Mesendoderm (in vitro differentiated cells): ENCODE measurements around the gene CAVIN2.

Source experiments
- DNase-seq: peaks from one replicate; pipeline ENCODE4 v3.0.0; 2013
- H2AK5ac ChIP-seq: 2 replicates; pipeline ENCODE4 v1.6.1; 2013; ENCODE audit warnings: low read length, inconsistent platforms
- H2BK120ac ChIP-seq: 2 replicates; pipeline ENCODE4 v1.6.1; 2013; ENCODE audit warnings: low read depth, mild to moderate bottlenecking, low read length, moderate library complexity, mixed read lengths
- H2BK15ac ChIP-seq: replicated peaks from 2 replicates; pipeline ENCODE4 v1.6.1; 2013; ENCODE audit warnings: low read depth, mild to moderate bottlenecking, moderate library complexity
- H2BK5ac ChIP-seq: 2 replicates; pipeline ENCODE4 v1.6.1; 2013; ENCODE audit warnings: low read length, inconsistent platforms
- H3K18ac ChIP-seq: 2 replicates; pipeline ENCODE4 v1.6.1; 2013; ENCODE audit warnings: mild to moderate bottlenecking, low read length, mixed read lengths
- H3K23ac ChIP-seq: one replicate; pipeline ENCODE4 v1.6.1; 2013; ENCODE audit warnings: low read length
- H3K27ac ChIP-seq: 2 replicates; pipeline ENCODE4 v1.5.1; 2013; ENCODE audit warnings: low read depth, mild to moderate bottlenecking, inconsistent platforms, low read length, moderate library complexity
- H3K27me3 ChIP-seq: 2 replicates; pipeline ENCODE4 v1.6.1; 2013; ENCODE audit warnings: low read length, control low read depth, mild to moderate bottlenecking, inconsistent platforms; ENCODE audit not compliant: insufficient read depth, poor library complexity
- H3K36me3 ChIP-seq: 2 replicates; pipeline ENCODE4 v1.6.1; 2013; ENCODE audit warnings: low read length, inconsistent platforms; ENCODE audit not compliant: control insufficient read depth, insufficient read depth
- H3K4ac ChIP-seq: one replicate; pipeline ENCODE4 v1.6.1; 2013; ENCODE audit warnings: low read depth, mild to moderate bottlenecking, low read length, moderate library complexity
- H3K4me1 ChIP-seq: 2 replicates; pipeline ENCODE4 v1.6.1; 2013; ENCODE audit warnings: low read depth, low read length, inconsistent platforms; ENCODE audit not compliant: control insufficient read depth
- H3K4me2 ChIP-seq: 2 replicates; pipeline ENCODE4 v1.6.1; 2013; ENCODE audit warnings: low read length
- H3K4me3 ChIP-seq: 2 replicates; pipeline ENCODE4 v1.5.1; 2013; ENCODE audit warnings: mild to moderate bottlenecking, low read length
- H3K56ac ChIP-seq: one replicate; pipeline ENCODE4 v1.6.1; 2013; ENCODE audit warnings: low read length
- H3K79me1 ChIP-seq: 2 replicates; pipeline ENCODE4 v1.6.1; 2013; ENCODE audit warnings: low read length, inconsistent platforms
- H3K79me2 ChIP-seq: 2 replicates; pipeline ENCODE4 v1.6.1; 2013; ENCODE audit warnings: mild to moderate bottlenecking, low read length; ENCODE audit not compliant: control insufficient read depth, insufficient read depth
- H3K9ac ChIP-seq: 2 replicates; pipeline ENCODE4 v1.6.1; 2013; ENCODE audit warnings: low read length, inconsistent platforms
- H4K5ac ChIP-seq: one replicate; pipeline ENCODE4 v1.6.1; 2013; ENCODE audit warnings: low read length
- H4K8ac ChIP-seq: one replicate; pipeline ENCODE4 v1.6.1; 2013; ENCODE audit warnings: low read depth, mild to moderate bottlenecking, control low read depth, low read length, moderate library complexity
- WGBS: extraction: QIAGEN DNeasy Blood & Tissue Kit; methylation state at CpG from one replicate; pipeline ENCODE4 v1.1.7; 2013; ENCODE audit warnings: low lambda C conversion rate, missing lambda C conversion rate; ENCODE audit not compliant: insufficient coverage; ENCODE audit errors: extremely low coverage; 5-methylcytosine and 5-hydroxymethylcytosine counted together

CAVIN2 gene

DNA sequence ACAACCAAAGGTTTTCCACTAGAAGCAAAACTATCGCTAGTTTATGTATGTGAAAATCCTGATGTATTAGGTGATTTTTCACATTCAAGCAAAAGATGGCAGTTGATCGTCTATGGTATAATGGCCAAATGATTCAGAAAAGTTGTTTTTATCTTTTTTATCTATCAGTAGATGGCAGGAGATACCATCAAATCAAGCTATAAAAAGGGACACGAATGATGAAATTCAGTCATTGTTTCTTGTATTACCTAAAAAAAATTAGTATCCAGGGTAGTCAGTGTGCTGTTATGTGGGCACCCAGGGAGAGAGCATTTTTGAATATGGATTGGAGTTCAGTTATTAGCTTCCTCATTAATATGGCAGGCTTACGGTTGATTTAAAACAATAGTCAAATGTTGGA is 22.9 kb upstream of the CAVIN2 start:
- H3K79me1 ChIP-seq = no peaks in the 10 kb centered on the region
- no peak overlapping the region for H2AK5ac ChIP-seq
- DNase-seq = no peak
- no peak overlapping the region for H2BK120ac ChIP-seq
- no peak overlapping the region for H3K27ac ChIP-seq
- H3K56ac ChIP-seq = no peak overlapping the region
- H3K9ac ChIP-seq = no peak overlapping the region
- H3K23ac ChIP-seq = no peak overlapping the region
- H3K4me3 ChIP-seq = no peak overlapping the region
- no peak overlapping the region for H3K18ac ChIP-seq
- H4K8ac ChIP-seq = no peak overlapping the region
- no peaks in the 10 kb centered on the region for H3K4me1 ChIP-seq
- no peak overlapping the region for H3K4ac ChIP-seq
- H2BK15ac ChIP-seq = no peak overlapping the region
- H3K36me3 ChIP-seq = no peaks in the 10 kb centered on the region
- H2BK5ac ChIP-seq = no peak overlapping the region
- H3K27me3 ChIP-seq = no peaks in the 10 kb centered on the region
- no peaks in the 10 kb centered on the region for H3K79me2 ChIP-seq
- H3K4me2 ChIP-seq = no peak overlapping the region
- H4K5ac ChIP-seq = no peak overlapping the region
- WGBS = no CpG with 5 or more reads among the region's 4 CpGs

DNA sequence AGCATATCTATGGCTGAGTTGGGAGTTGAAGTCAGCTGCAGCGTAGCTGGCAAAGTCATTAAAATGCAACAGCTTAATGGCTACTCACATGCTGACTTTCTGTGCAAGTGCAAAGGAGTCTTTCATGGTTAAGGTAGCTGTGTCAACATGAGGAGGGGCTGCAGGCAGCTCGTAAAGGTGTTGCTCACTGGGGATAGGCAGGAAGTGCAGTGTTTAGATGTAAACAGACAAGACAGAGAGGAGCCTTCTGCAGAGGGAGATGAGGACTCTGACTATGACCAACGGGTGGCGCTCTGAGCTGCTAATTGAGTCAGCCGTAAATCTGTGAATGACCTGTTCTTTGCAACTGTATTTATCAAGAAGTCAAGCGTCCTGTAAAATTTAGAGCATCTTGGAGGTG is 22.3 kb upstream of the CAVIN2 start:
- H3K18ac ChIP-seq = no peak overlapping the region
- H3K56ac ChIP-seq = no peak overlapping the region
- H3K27me3 ChIP-seq = no peaks in the 10 kb centered on the region
- no peak overlapping the region for H2AK5ac ChIP-seq
- no peaks in the 10 kb centered on the region for H3K36me3 ChIP-seq
- H3K4me2 ChIP-seq = no peak overlapping the region
- H4K8ac ChIP-seq = no peak overlapping the region
- no peak overlapping the region for H3K4ac ChIP-seq
- H3K4me3 ChIP-seq = no peak overlapping the region
- H3K79me1 ChIP-seq = no peaks in the 10 kb centered on the region
- H2BK5ac ChIP-seq = no peak overlapping the region
- no peak overlapping the region for H3K27ac ChIP-seq
- WGBS = no CpG with 5 or more reads among the region's 6 CpGs
- H3K9ac ChIP-seq = no peak overlapping the region
- H2BK120ac ChIP-seq = no peak overlapping the region
- no peak overlapping the region for H3K23ac ChIP-seq
- H2BK15ac ChIP-seq = no peak overlapping the region
- H4K5ac ChIP-seq = no peak overlapping the region
- H3K4me1 ChIP-seq = no peaks in the 10 kb centered on the region
- H3K79me2 ChIP-seq = no peaks in the 10 kb centered on the region
- peak; percentile 91 for DNase-seq

DNA sequence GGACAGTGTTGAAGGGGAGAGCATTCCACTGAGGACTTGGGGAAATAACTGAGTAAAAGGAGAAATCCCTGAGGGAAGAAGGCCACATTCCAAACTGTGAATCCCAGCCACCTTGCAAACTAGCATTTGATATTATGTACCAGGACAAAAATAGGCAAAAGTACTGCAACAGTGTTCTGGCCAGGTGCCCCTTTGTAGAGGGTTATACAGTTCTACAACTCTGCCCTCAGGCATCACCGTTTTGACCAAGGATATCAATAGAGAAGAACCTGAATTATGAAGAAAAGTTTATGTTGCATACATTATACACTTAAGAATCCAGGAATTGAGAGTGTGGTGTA is 20.6 kb upstream of the CAVIN2 start:
- H3K4me1 ChIP-seq = no peaks in the 10 kb centered on the region
- no peak overlapping the region for H3K4me3 ChIP-seq
- no peak overlapping the region for H3K56ac ChIP-seq
- no peak overlapping the region for H4K5ac ChIP-seq
- H2BK5ac ChIP-seq = no peak overlapping the region
- no CpG with 5 or more reads among the region's 1 CpG for WGBS
- DNase-seq = peak; percentile 27
- H3K27me3 ChIP-seq = no peaks in the 10 kb centered on the region
- H2AK5ac ChIP-seq = no peak overlapping the region
- H3K9ac ChIP-seq = no peak overlapping the region
- no peak overlapping the region for H3K18ac ChIP-seq
- no peaks in the 10 kb centered on the region for H3K36me3 ChIP-seq
- H3K79me2 ChIP-seq = no peaks in the 10 kb centered on the region
- H2BK15ac ChIP-seq = no peak overlapping the region
- H3K27ac ChIP-seq = no peak overlapping the region
- H3K4me2 ChIP-seq = no peak overlapping the region
- H2BK120ac ChIP-seq = no peak overlapping the region
- no peak overlapping the region for H3K4ac ChIP-seq
- no peak overlapping the region for H4K8ac ChIP-seq
- H3K23ac ChIP-seq = no peak overlapping the region
- H3K79me1 ChIP-seq = no peaks in the 10 kb centered on the region

DNA sequence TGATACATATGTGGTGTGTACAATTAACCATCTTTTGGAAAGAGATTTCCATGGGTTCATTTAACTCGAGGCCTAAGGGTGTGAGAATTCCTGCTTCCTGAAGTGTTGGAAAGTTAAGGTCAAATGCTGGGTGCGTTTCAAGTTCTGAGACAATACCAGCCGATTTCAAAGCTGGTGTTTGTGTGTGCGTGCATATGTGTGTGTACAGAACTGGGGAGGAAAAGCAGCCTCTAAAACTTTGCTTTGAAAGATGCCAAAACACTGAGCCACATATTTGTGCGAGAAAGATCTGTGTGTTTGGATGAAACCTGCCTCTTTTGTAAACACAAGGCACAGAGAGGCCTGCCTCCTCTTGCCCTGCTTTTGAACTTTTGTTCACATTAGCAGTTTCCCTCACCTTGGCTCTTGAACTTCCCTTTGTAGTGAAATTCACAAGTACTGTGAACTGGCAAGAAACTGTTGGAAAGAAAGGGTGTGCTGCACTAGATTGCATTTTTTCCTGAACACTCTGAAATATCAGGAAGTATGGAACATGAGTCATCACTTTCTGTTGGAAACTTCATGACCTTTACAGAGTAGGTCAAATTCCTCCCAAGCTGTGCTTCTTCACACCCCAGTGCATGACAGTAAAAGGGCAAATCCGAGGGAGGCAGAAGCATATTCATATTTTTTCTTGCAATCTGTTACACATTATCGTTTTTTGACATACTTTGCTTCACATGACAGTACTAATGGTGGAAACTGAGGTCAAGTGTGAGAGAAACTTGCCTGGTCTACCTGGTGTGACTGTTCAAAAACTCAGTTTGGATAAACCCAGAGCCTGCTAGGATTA is 20.0 kb upstream of the CAVIN2 start:
- no peak overlapping the region for H4K8ac ChIP-seq
- no peak overlapping the region for H3K27ac ChIP-seq
- H3K36me3 ChIP-seq = no peaks in the 10 kb centered on the region
- no peak overlapping the region for H3K4me2 ChIP-seq
- peak; percentile 62 for DNase-seq
- no peaks in the 10 kb centered on the region for H3K79me2 ChIP-seq
- H3K23ac ChIP-seq = no peak overlapping the region
- H3K9ac ChIP-seq = no peak overlapping the region
- H3K27me3 ChIP-seq = no peaks in the 10 kb centered on the region
- H3K56ac ChIP-seq = no peak overlapping the region
- peak overlapping the region; percentile 80 for H3K18ac ChIP-seq
- WGBS = no CpG with 5 or more reads among the region's 7 CpGs
- no peak overlapping the region for H4K5ac ChIP-seq
- no peaks in the 10 kb centered on the region for H3K79me1 ChIP-seq
- no peak overlapping the region for H2BK15ac ChIP-seq
- no peak overlapping the region for H2AK5ac ChIP-seq
- H3K4me3 ChIP-seq = no peak overlapping the region
- H3K4me1 ChIP-seq = no peaks in the 10 kb centered on the region
- H2BK5ac ChIP-seq = no peak overlapping the region
- H3K4ac ChIP-seq = no peak overlapping the region
- no peak overlapping the region for H2BK120ac ChIP-seq

DNA sequence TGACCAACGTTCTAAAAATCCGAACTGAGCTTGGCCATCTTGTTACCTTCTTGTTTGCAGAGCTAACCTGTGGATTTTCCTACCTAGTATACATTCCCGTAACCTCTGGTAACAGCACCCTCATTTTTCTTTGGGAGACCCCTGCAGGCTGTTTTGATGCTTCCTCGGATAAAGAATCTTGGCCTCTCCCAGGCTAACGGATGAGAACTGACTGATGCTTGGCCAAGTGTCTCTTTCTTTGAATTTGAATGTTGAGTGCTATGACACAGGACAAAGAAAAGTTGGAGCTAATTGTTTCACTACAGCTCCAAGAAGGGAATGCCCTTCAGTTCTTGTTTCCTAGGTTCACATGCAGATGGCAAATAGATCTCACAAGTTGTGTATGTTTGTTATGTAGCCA is 19.3 kb upstream of the CAVIN2 start:
- no peak overlapping the region for H3K23ac ChIP-seq
- no peak overlapping the region for H3K9ac ChIP-seq
- H2BK5ac ChIP-seq = no peak overlapping the region
- H3K4ac ChIP-seq = no peak overlapping the region
- no peak overlapping the region for H3K27ac ChIP-seq
- H2BK15ac ChIP-seq = no peak overlapping the region
- H4K5ac ChIP-seq = no peak overlapping the region
- H3K18ac ChIP-seq = peak overlapping the region; percentile 80
- H3K36me3 ChIP-seq = no peaks in the 10 kb centered on the region
- no peak overlapping the region for H2BK120ac ChIP-seq
- no peak overlapping the region for H3K4me2 ChIP-seq
- H3K27me3 ChIP-seq = no peaks in the 10 kb centered on the region
- no peak overlapping the region for H3K4me3 ChIP-seq
- H2AK5ac ChIP-seq = no peak overlapping the region
- H3K79me1 ChIP-seq = no peaks in the 10 kb centered on the region
- H3K79me2 ChIP-seq = no peaks in the 10 kb centered on the region
- H3K56ac ChIP-seq = no peak overlapping the region
- no peaks in the 10 kb centered on the region for H3K4me1 ChIP-seq
- H4K8ac ChIP-seq = no peak overlapping the region
- DNase-seq = peak; percentile 27
- no CpG with 5 or more reads among the region's 5 CpGs for WGBS
